ENCODE data around the gene PEX11B. TPM values are rescaled to one million over a fixed set of nuclear protein-coding genes. Genes with fewer than 3 reads are reported as not detected.

Gene PEX11B
- polyA plus RNA-seq, 6 donors from 2014 or later: 37.9 to 50.8 (median 49.6) TPM

DNA sequence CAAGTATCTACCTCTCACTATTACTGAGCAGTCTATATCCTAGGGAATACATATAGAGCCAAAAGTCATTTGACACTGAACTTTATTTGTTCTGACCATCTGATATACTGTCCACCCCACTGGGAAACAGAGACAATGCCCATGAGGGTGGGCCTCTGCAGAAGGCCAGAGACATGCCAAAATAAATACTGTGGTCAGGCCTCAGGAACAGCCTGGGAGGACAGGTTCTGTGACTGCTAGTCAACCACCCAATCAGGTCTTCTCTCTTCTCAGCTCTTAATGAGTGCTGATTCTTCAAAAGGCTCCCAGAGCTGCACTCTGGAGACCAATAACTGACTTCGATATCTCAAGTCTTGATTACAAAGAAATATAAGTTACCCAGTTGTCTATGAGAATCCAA is 27.4 kb downstream of the PEX11B start:
- H3K4me1 Mint-ChIP-seq: peaks cover 0 to 7% (median 1%) of the 10 kb centered on the region in 3 donors
- no peak for ATAC-seq (ENCODE audit: low read depth in 2 of 2)
- no peak for DNase-seq
- H3K4me3 Mint-ChIP-seq: no peak overlapping the region
- no peaks in the 10 kb centered on the region for H3K9me3 Mint-ChIP-seq
- no peaks in the 10 kb centered on the region for H3K36me3 Mint-ChIP-seq
- H3K27me3 Mint-ChIP-seq: no peaks in the 10 kb centered on the region
- no peak overlapping the region for H3K27ac Mint-ChIP-seq

DNA sequence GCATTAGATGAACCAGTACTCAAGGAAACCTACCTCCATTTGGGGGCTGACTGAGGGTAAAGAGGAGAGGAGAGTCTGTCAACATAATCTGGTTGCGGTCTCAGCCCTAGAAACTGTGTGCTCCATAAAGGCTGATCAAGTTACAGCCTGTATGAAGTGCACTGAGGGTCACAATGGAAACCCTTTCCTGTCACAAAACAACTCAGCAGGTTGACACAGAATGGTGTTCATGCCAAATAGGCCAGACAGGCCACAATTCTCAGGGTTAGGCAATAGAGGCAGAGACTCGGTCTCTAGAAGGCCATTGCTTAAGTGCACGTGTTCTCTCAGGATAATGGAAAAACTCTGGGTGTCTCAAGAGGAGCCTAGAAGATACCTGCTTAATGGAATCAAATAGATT is 28.8 kb downstream of the PEX11B start:
- Mint-ChIP-seq H3K9me3 (no peaks in the 10 kb centered on the region), H3K4me3 (peak overlapping the region in 1 of 8 donors; percentile 11), H3K4me1 (peaks cover 10 to 20% (median 16%) of the 10 kb centered on the region in 3 donors), H3K27me3 (peaks cover 6 to 8% (median 7%) of the 10 kb centered on the region in 3 donors), H3K36me3 (no peaks in the 10 kb centered on the region), H3K27ac (no peak overlapping the region)
- DNase-seq (no peak), ATAC-seq (ENCODE audit: low read depth in 2 of 2) (no peak)

DNA sequence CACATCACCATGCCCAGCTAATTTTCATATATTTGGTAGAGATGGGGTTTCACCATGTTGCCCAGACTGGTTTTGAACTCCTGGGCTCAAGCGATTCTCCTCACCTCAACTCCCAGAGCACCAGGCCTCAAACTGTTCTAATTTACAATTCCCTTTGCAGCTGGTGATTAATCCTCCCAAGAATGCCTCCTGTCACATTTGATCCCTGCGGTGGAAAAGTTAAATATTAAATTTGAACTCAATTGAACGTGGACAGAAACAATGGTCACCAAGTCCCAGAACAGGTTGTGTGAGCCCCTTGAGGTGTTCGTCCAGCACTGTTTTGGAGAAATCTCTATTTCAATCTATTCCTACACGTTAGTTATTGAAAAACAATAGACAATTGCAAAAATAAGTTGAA is 30.9 kb downstream of the PEX11B start:
- no peaks in the 10 kb centered on the region for H3K36me3 Mint-ChIP-seq
- DNase-seq: no peak
- no peaks in the 10 kb centered on the region for H3K9me3 Mint-ChIP-seq
- H3K27me3 Mint-ChIP-seq: peaks cover 6 to 21% (median 18%) of the 10 kb centered on the region in 3 donors
- H3K4me3 Mint-ChIP-seq: peak overlapping the region in 3 of 8 donors; percentile 22 to 47 (median 40)
- no peak for ATAC-seq (ENCODE audit: low read depth in 2 of 2)
- H3K4me1 Mint-ChIP-seq: peaks cover 14 to 23% (median 18%) of the 10 kb centered on the region in 3 donors
- H3K27ac Mint-ChIP-seq: peak overlapping the region in 1 of 6 donors; percentile 24

DNA sequence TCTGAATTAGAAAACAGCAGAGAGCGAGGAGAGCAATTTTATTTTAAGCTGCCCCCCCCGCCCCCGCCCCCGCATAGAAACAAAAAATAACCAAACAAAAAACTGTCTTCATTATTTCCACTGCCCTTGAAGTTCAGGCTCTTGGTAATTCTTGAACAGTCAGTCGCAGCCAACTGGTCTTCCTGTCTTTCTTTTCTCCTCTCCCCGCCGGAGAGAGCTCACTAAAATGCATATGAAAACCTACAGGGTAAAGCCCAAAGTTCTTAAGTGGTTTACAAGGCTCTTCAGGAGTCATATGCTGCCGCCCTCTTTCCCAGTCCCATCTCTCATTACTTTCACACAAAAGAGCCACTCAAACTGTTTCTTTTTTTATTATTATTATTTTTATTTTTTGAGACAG is 31.7 kb downstream of the PEX11B start:
- H3K4me1 Mint-ChIP-seq: peaks cover 15 to 23% (median 18%) of the 10 kb centered on the region in 3 donors
- H3K27ac Mint-ChIP-seq: peak overlapping the region in 1 of 6 donors; percentile 57
- no peak for ATAC-seq (ENCODE audit: low read depth in 2 of 2)
- no peaks in the 10 kb centered on the region for H3K9me3 Mint-ChIP-seq
- H3K36me3 Mint-ChIP-seq: no peaks in the 10 kb centered on the region
- H3K4me3 Mint-ChIP-seq: peak overlapping the region; percentile 49 to 93 (median 80)
- peaks cover 6 to 22% (median 20%) of the 10 kb centered on the region in 3 donors for H3K27me3 Mint-ChIP-seq
- no peak for DNase-seq

DNA sequence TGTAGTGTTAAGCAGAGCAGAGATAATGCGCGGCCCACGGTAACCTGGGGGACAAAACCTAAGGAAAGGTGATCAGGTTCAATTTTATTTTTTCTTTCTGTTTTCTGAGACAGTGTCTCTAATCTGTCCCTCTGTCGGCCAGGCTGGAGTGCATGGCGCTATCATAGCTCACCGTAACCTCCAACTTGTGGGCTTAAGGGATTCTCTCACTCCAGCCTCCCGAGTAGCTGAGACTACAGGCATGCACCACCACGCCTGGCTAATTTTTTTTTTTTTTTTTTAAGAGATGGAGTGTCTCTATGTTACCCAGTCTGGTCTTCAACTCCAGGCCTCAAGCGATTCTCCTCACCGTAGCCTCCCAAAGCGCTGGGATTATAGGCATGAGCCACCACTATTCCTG is 32.1 kb downstream of the PEX11B start:
- peak overlapping the region in 2 of 6 donors; percentile 15 to 67 for H3K27ac Mint-ChIP-seq
- H3K27me3 Mint-ChIP-seq: peaks cover 6 to 22% (median 20%) of the 10 kb centered on the region in 3 donors
- DNase-seq: no peak
- H3K4me1 Mint-ChIP-seq: peaks cover 15 to 23% (median 18%) of the 10 kb centered on the region in 3 donors
- H3K36me3 Mint-ChIP-seq: no peaks in the 10 kb centered on the region
- H3K4me3 Mint-ChIP-seq: peak overlapping the region; percentile 70 to 93 (median 86)
- ATAC-seq (ENCODE audit: low read depth in 2 of 2): no peak
- no peaks in the 10 kb centered on the region for H3K9me3 Mint-ChIP-seq

DNA sequence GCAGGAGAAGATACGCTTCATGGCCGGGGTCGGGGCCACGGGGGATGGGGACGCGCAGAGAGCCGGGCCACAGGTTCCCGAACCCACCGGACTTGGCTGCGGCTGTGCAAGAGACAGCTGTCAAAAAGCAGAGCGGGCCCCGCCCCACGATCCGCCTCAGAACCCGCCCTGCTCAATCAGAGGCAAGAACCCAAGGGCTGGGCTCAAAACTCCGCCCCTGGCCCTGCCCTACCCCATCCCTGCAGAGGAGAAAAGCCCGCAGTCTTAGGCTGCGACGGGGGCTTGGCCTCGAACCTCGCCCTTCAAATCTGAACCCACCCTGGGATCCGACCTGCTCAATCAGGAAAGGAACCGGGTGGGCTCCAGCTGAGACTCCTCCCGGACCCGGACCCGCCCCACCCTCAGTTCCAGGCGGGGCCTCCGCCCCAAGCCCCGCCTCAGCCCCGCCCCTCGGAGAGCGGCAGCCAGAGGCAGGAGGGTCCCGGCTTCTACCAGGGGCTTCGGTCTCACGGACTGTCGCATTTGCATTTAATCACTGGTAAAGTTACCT is 32.7 kb downstream of the PEX11B start, which contains the start of gene ANKRD35:
Gene ANKRD35 (minus strand): TSS at position 129 of the 550 bp plus-strand sequence. CDS start 108 bp downstream, at position 21.
- ATAC-seq (ENCODE audit: low read depth in 2 of 2) (peak; percentile 98 to 99), DNase-seq (peak; percentile 87)
- H3K4me3 Mint-ChIP-seq: peak within 1 kb of the TSS; percentile 70 to 93 (median 86)
- no peaks in the 10 kb centered on the region for H3K36me3 Mint-ChIP-seq
- H3K27ac Mint-ChIP-seq: peak within 1 kb of the TSS in 2 of 6 donors; percentile 47 to 67
- no peaks in the 10 kb centered on the region for H3K9me3 Mint-ChIP-seq
- peaks cover 15 to 23% (median 18%) of the 10 kb centered on the region in 3 donors for H3K4me1 Mint-ChIP-seq
- H3K27me3 Mint-ChIP-seq: peaks cover 6 to 22% (median 20%) of the 10 kb centered on the region in 3 donors

DNA sequence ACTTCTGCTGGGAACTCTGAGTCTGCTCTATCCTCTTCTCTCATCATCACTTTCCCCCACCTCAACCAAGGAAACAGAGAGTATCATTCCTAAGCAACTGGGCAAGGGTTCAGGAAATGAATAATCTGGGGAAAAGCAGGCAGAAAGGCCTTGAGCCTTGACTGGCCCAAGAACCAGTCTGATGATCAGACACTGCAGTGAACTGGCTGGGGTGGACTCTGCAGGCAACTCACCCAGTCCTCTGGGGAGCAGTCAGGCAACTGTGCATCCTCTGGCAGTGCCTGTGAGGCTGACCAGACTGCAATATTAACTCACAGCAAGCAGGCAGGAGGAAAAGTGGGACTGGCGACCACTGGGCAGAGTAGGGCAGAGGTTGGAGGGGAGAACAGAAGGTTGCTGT is 33.8 kb downstream of the PEX11B start:
- Mint-ChIP-seq H3K27me3 (peaks cover 6 to 22% (median 20%) of the 10 kb centered on the region in 3 donors), H3K4me3 (peak overlapping the region in 7 of 8 donors; percentile 70 to 89 (median 84)), H3K9me3 (no peaks in the 10 kb centered on the region), H3K4me1 (peaks cover 15 to 23% (median 18%) of the 10 kb centered on the region in 3 donors), H3K36me3 (no peaks in the 10 kb centered on the region), H3K27ac (no peak overlapping the region)
- DNase-seq (no peak), ATAC-seq (ENCODE audit: low read depth in 2 of 2) (no peak)

DNA sequence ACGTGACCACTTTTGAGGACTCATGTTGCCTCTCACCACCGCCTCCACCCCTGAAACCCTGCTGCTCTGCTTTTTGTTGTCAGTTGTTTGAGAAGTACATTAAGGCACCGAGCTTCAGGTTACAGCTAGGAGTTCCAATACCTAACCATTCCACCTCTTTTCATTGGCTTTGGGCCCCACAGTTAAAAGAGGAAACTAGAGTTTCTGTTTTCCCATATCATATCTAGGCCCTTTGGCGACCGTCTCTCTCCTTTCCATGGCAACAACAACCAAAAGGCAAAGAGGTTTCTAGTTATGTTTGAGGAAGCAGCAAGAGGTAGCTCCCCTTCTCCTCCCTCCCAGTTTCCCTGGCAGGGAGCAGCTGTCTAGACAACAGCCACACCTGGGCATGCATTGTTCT is 38.7 kb downstream of the PEX11B start:
- Mint-ChIP-seq H3K9me3 (no peaks in the 10 kb centered on the region), H3K36me3 (no peaks in the 10 kb centered on the region)

DNA sequence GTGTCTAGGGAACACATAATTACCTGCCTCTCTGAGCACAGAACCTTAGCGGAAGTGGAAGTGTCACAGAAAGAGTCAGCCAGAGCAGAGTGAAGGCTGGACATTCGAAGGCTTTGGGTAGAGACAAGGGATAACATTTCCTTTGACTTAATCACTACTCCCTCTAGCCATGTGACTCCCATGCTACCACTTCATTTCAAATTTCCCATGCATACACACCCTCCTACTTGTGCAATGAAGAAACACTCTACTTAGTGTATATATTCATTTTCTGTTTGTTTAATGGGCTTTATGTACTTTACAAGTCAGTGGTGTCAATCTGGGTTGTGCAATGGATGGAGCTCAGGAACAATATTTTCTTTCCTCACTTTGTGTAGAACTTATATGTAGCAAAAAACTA is 39.8 kb downstream of the PEX11B start:
- Mint-ChIP-seq H3K27me3 (peaks cover 6 to 32% (median 26%) of the 10 kb centered on the region in 3 donors), H3K9me3 (no peaks in the 10 kb centered on the region), H3K4me3 (no peak overlapping the region), H3K36me3 (no peaks in the 10 kb centered on the region), H3K27ac (no peak overlapping the region), H3K4me1 (peaks cover 0 to 3% (median 0%) of the 10 kb centered on the region in 3 donors)
- no peak for ATAC-seq (ENCODE audit: low read depth in 2 of 2)
- DNase-seq: no peak

More for the DNA sequence above, 38.7 kb downstream of the PEX11B start:
- H3K4me1 Mint-ChIP-seq: peaks cover 3 to 5% (median 3%) of the 10 kb centered on the region in 3 donors
- DNase-seq (no peak), ATAC-seq (ENCODE audit: low read depth in 2 of 2) (no peak)
- peaks cover 4 to 35% (median 26%) of the 10 kb centered on the region in 3 donors for H3K27me3 Mint-ChIP-seq
- H3K4me3 Mint-ChIP-seq: no peak overlapping the region
- peak overlapping the region in 1 of 6 donors; percentile 54 for H3K27ac Mint-ChIP-seq

DNA sequence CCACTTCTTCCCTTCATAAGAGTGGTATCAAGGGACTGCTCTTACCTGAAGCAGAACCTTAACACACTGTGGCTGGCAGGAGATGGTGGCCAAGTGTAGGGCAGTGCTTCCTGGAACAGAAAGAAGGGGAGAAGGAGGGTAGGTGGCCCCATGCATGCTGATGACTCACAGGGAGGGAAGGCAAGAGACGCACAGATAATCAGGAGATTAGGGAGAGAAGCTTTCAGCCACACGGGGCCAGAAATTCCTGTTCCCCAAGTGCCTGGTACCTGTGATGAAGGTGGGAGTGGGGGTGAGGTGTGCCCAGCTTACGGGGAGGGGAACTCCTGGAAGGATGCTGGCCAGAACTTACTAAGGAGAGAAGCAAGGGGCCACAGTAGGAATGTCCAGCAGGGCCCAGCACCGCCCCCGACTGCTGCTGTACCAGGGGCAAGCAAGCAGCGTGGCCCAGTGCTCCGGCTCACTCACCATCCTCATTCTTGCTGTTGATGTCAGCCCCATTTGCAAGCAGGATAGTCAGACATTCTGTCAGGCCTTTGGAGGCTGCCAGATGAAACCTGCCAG is 40.5 kb downstream of the PEX11B start:
- no peak for DNase-seq
- no peak for ATAC-seq (ENCODE audit: low read depth in 2 of 2)
- Mint-ChIP-seq H3K27ac (peak overlapping the region in 1 of 6 donors; percentile 9), H3K4me3 (no peak overlapping the region), H3K36me3 (no peaks in the 10 kb centered on the region), H3K9me3 (no peaks in the 10 kb centered on the region), H3K4me1 (peaks cover 1 to 4% (median 2%) of the 10 kb centered on the region in 3 donors), H3K27me3 (peaks cover 9 to 34% (median 30%) of the 10 kb centered on the region in 3 donors)

DNA sequence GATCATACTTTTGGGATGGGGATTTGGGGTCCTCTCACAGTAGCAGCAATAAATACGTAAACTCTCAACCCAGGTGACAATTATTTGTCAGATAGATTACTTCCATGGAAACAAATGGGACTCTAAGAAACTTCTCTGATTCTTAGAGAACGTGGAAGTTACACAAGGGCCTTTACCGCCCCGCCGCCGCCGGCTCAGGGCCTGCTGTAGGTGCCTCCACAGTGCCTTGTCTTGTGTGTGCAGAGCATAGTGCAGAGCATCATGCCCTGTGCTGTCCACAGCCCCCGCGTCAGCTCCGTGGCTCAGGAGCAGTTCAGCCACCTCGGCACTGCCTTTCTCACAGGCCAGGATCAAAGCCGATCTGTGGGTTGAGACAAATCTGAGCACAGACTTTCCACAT is 43.9 kb downstream of the PEX11B start:
- Mint-ChIP-seq H3K9me3 (no peaks in the 10 kb centered on the region), H3K4me3 (no peak overlapping the region), H3K36me3 (no peaks in the 10 kb centered on the region), H3K27me3 (peaks cover 30 to 44% (median 40%) of the 10 kb centered on the region in 3 donors), H3K27ac (no peak overlapping the region), H3K4me1 (peaks cover 17 to 18% (median 17%) of the 10 kb centered on the region in 3 donors)
- ATAC-seq (ENCODE audit: low read depth in 2 of 2): no peak
- DNase-seq: no peak

DNA sequence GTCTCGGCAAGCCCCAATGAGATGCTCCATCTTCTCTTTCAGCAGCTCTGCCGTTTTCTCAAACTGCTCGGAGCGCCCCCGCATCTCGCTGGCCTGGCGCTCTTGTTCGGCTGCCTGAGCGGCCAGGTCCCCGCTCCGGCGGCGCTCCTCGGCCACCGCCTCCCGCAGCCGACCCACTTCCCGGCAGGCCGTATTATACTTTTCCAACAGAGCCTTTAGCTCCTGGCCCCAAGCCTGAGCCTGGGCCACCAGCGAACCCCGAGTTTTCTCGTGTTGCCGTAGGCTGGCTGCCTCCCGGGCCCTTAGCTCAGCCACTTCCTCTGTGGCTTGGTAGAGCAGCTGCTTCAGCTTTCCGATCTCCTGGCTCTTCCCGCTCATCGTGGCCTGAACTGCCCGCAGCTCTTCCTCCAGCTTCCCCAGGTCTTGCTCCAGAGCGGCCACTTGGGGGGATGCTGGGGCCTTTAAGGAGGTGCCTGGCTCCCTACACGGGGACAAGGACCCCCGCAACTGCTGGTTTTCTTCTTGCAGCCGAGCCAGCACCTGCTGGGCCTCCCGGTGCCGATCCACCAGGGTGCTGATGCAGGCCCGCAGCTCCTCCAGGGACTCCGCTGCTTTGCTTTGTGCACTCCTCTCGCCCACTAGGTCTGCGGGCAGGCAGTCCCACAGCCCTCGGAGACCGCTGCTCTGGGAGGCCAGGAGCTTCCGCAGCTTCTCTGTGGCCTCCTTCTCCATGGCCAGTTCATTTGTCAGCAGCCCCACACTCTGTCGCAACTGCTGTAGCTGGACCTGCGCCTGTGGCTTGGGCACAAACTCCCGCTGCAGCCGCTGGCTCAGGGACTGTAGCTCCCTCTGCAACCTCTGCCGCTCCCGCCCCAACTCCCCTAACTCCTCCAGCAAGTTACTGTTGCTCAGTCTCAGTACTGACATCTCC is 46.3 kb downstream of the PEX11B start:
- peak overlapping the region; percentile 62 to 88 (median 82) for H3K4me3 Mint-ChIP-seq
- ATAC-seq (ENCODE audit: low read depth in 2 of 2) (peak; percentile 86), DNase-seq (peak; percentile 30)
- H3K9me3 Mint-ChIP-seq: no peaks in the 10 kb centered on the region
- H3K27me3 Mint-ChIP-seq: peaks cover 30 to 44% (median 40%) of the 10 kb centered on the region in 3 donors
- peaks cover 17 to 18% (median 17%) of the 10 kb centered on the region in 3 donors for H3K4me1 Mint-ChIP-seq
- peak overlapping the region in 2 of 6 donors; percentile 27 to 52 for H3K27ac Mint-ChIP-seq
- no peaks in the 10 kb centered on the region for H3K36me3 Mint-ChIP-seq

DNA sequence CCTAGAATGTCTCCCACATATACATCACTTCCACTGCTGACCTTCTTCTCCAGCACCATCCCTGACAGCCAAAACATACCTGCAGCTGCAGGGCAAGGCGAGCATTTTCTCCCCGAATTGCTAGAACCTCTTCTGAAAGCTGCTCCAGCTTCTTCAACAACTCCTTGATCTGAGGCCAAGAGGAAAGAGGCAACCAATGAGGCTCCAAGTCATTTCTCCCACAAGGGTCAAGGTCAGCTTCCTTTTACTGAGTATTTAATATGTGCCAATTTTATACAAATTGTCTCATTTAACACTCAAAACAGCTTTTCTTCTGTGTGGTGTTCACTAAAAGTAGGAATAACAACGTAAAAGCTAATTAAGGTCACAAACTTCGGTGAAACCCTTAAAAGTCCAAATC is 50.3 kb downstream of the PEX11B start:
- no peak overlapping the region for H3K27ac Mint-ChIP-seq
- H3K4me1 Mint-ChIP-seq: peaks cover 17 to 18% (median 17%) of the 10 kb centered on the region in 3 donors
- H3K4me3 Mint-ChIP-seq: no peak overlapping the region
- no peaks in the 10 kb centered on the region for H3K36me3 Mint-ChIP-seq
- H3K27me3 Mint-ChIP-seq: peaks cover 26 to 51% (median 29%) of the 10 kb centered on the region in 3 donors
- DNase-seq (no peak), ATAC-seq (ENCODE audit: low read depth in 2 of 2) (no peak)
- H3K9me3 Mint-ChIP-seq: no peaks in the 10 kb centered on the region

Data from naive B cell (primary cell).